ENCODE data around the gene CMSS1. TPM values are rescaled to one million over a fixed set of nuclear protein-coding genes. Genes with fewer than 3 reads are reported as not detected.

CMSS1 gene
- total RNA-seq, 6 experiments from 2014 or later: 10.1 to 14.6 (median 11.6) TPM

GRCh38 chr3:99842826-99843589, 25.3 kb downstream of the CMSS1 start:
- ATAC-seq (peak; percentile 71 to 86 (median 82)), DNase-seq (no peak)
- intact Hi-C loops (cut with DNase I): no loop called here
- WGBS (ENCODE audit: insufficient coverage, low coverage, low lambda C conversion rate, missing lambda C conversion rate): 63% methylated on average over 2 of the region's 2 CpGs
- Histone ChIP-seq H3K4me1 (peaks cover 0 to 5% (median 0%) of the 10 kb centered on the region in 4 donors), H3K9me3 (no peaks in the 10 kb centered on the region), H3K27me3 (no peaks in the 10 kb centered on the region), H3K27ac (peak overlapping the region in 1 of 3 donors; percentile 30), H3K4me3 (no peak overlapping the region), H3K36me3 (no peaks in the 10 kb centered on the region)
- TF ChIP-seq, protein P1, sequence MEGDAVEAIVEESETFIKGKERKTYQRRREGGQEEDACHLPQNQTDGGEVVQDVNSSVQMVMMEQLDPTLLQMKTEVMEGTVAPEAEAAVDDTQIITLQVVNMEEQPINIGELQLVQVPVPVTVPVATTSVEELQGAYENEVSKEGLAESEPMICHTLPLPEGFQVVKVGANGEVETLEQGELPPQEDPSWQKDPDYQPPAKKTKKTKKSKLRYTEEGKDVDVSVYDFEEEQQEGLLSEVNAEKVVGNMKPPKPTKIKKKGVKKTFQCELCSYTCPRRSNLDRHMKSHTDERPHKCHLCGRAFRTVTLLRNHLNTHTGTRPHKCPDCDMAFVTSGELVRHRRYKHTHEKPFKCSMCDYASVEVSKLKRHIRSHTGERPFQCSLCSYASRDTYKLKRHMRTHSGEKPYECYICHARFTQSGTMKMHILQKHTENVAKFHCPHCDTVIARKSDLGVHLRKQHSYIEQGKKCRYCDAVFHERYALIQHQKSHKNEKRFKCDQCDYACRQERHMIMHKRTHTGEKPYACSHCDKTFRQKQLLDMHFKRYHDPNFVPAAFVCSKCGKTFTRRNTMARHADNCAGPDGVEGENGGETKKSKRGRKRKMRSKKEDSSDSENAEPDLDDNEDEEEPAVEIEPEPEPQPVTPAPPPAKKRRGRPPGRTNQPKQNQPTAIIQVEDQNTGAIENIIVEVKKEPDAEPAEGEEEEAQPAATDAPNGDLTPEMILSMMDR (IDR thresholded peaks at IDR 0.05): peak; percentile 52 to 78 (median 69)
- no peak for TF ChIP-seq POLR2A (IDR thresholded peaks at IDR 0.05)

DNA sequence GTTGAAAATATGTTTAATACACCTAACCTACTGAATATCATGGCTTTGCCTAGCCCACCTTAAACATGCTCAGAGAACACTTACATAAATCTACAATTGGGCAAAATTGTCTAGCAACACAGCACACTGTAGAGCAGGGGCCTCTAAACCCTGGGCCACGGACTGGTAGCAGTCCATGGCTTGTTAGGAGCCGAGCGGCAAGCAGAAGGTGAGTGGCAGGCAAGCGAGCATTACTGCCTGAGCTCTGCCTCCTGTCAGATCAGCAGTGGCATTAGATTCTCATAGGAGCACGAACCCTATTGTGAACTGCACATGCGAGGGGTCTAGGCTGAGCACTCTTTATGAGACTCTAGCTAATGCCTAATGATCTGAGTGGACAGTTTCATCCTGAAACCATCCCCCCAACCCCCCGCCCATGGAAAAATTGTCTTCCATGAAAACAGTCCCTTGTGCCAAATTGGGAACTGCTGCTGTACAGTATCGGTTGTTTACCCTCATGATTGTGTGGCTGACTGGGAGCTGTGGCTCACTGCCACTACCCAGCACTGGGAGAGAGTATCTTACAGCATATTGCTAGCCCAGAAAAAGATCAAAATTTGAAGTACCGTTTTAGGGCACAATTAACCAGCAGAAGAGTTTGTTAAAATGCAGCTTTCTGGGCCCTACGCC, 26.1 kb downstream of the CMSS1 start:
- peak overlapping the region in 2 of 3 donors; percentile 30 to 34 for H3K27ac ChIP-seq
- ATAC-seq: peak in 2 of 4 donors; percentile 37 to 65

DNA sequence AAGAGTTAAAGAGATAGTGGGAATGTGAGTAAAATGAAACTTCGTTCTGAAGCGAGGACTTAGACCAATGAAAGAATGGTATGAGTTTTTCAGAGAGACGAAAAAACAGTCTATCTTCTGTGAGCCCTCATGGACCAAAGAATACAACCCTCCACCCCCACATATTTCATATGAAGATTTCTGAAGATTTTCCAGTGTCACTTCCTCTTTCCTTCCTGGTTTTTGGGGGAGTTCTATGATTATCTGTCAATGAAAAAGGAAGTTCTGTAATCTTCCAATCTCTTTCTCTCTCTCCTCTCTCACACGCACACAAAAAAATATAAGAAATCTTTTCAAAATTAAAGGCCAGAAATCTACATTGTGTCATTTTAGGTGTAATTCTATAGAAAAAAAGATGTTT, 27.7 kb downstream of the CMSS1 start:
- intact Hi-C loops (cut with DNase I): no loop called here
- H3K27me3 ChIP-seq: no peaks in the 10 kb centered on the region
- no peaks in the 10 kb centered on the region for H3K36me3 ChIP-seq
- no peaks in the 10 kb centered on the region for H3K9me3 ChIP-seq
- DNase-seq: no peak
- no peak overlapping the region for H3K4me3 ChIP-seq
- TF ChIP-seq, protein P1 (IDR thresholded peaks at IDR 0.05): no peak
- TF ChIP-seq POLR2A (IDR thresholded peaks at IDR 0.05): no peak
- peak overlapping the region in 1 of 3 donors; percentile 18 for H3K27ac ChIP-seq
- no peak for ATAC-seq
- peaks cover 0 to 5% (median 0%) of the 10 kb centered on the region in 4 donors for H3K4me1 ChIP-seq
- 65% methylated on average over 4 of the region's 4 CpGs for WGBS (ENCODE audit: insufficient coverage, low coverage, low lambda C conversion rate, missing lambda C conversion rate)

More for the DNA sequence above, 26.1 kb downstream of the CMSS1 start:
- peaks cover 0 to 5% (median 0%) of the 10 kb centered on the region in 4 donors for H3K4me1 ChIP-seq
- TF ChIP-seq, protein P1 (IDR thresholded peaks at IDR 0.05): no peak
- TF ChIP-seq POLR2A (IDR thresholded peaks at IDR 0.05): no peak
- intact Hi-C loops (cut with DNase I): no loop called here
- H3K27me3 ChIP-seq: no peaks in the 10 kb centered on the region
- H3K4me3 ChIP-seq: no peak overlapping the region
- DNase-seq: peak in 1 of 3 donors; percentile 26
- H3K36me3 ChIP-seq: no peaks in the 10 kb centered on the region
- no peaks in the 10 kb centered on the region for H3K9me3 ChIP-seq
- WGBS (ENCODE audit: insufficient coverage, low coverage, low lambda C conversion rate, missing lambda C conversion rate): 50% methylated on average over 5 of the region's 10 CpGs

GRCh38 chr3:99845999-99846398, 28.3 kb downstream of the CMSS1 start:
- Histone ChIP-seq H3K27ac (peak overlapping the region in 2 of 3 donors; percentile 18 to 22), H3K27me3 (no peaks in the 10 kb centered on the region), H3K4me3 (no peak overlapping the region), H3K4me1 (peaks cover 0 to 5% (median 0%) of the 10 kb centered on the region in 4 donors), H3K36me3 (no peaks in the 10 kb centered on the region), H3K9me3 (no peaks in the 10 kb centered on the region)
- intact Hi-C loops (cut with DNase I): no loop called here
- ATAC-seq (no peak), DNase-seq (no peak)
- WGBS (ENCODE audit: insufficient coverage, low coverage, low lambda C conversion rate, missing lambda C conversion rate): 40% methylated on average over 2 of the region's 2 CpGs
- TF ChIP-seq POLR2A (IDR thresholded peaks at IDR 0.05): no peak
- TF ChIP-seq, protein P1 (IDR thresholded peaks at IDR 0.05): no peak

All from right lobe of liver (tissue), 6 donors.